Fibroblast of mammary gland (primary cell): Measurements from ENCODE around the gene DNER.

Source experiments
- DNase-seq: peaks from one replicate; pipeline ENCODE4 v3.0.0-alpha.2; 2010; ENCODE audit warnings: low read depth
- H3K4me3 ChIP-seq: 2 replicates; pipeline ENCODE4 v1.5.1; 2011; ENCODE audit warnings: low read depth, mild to moderate bottlenecking, low read length, moderate library complexity; ENCODE audit not compliant: control insufficient read depth
- CTCF ChIP-seq: conservative IDR thresholded peaks from 2 replicates; pipeline ENCODE4 v1.5.1; 2011; ENCODE audit warnings: low read depth, low read length, inconsistent platforms; ENCODE audit not compliant: control insufficient read depth, insufficient read depth

The DNER gene

GRCh38 chr2:229443141-229443540 is 271.2 kb downstream of the DNER start:
- DNase-seq, result no peak
- no peak overlapping the region for H3K4me3 ChIP-seq
- no peak for TF ChIP-seq CTCF

- no peak for DNase-seq
- no peak for TF ChIP-seq CTCF
These were observed 275.8 kb downstream of the DNER start for GRCh38 chr2:229438430-229439159.

GRCh38 chr2:229437467-229437866 is 276.9 kb downstream of the DNER start:
- DNase-seq, result no peak
- no peak overlapping the region for H3K4me3 ChIP-seq
- TF ChIP-seq CTCF, result no peak

More at GRCh38 chr2:229438430-229439159, 275.8 kb downstream of the DNER start:
- no peak overlapping the region for H3K4me3 ChIP-seq

- no peak overlapping the region for H3K4me3 ChIP-seq
- DNase-seq, result peak; percentile 51
- no peak for TF ChIP-seq CTCF
These were observed 280.2 kb downstream of the DNER start for GRCh38 chr2:229434187-229434586.

- H3K4me3 ChIP-seq, result no peak overlapping the region
- no peak for DNase-seq
- no peak for TF ChIP-seq CTCF
These were observed 281.0 kb downstream of the DNER start for GRCh38 chr2:229433351-229433750.

GRCh38 chr2:229431327-229431954 is 282.9 kb downstream of the DNER start:
- no peak overlapping the region for H3K4me3 ChIP-seq
- peak; percentile 82 for DNase-seq
- peak; percentile 48 for TF ChIP-seq CTCF
